ENCODE results near the gene IGLL5. TPM values are rescaled to one million over a fixed set of nuclear protein-coding genes. Genes with fewer than 3 reads are reported as not detected.

Gene IGLL5
- total RNA-seq, 1 donor from 2014 or later: not detected

- Mint-ChIP-seq H3K4me3 (ENCODE audit: unreplicated experiment) (no peak overlapping the region), H3K27me3 (ENCODE audit: unreplicated experiment) (peaks cover 5% of the 10 kb centered on the region), H3K27ac (ENCODE audit: unreplicated experiment) (no peak overlapping the region), H3K4me1 (ENCODE audit: unreplicated experiment) (peaks cover 3% of the 10 kb centered on the region), H3K36me3 (ENCODE audit: low read depth, unreplicated experiment) (no peaks in the 10 kb centered on the region), H3K9me3 (ENCODE audit: unreplicated experiment) (no peaks in the 10 kb centered on the region)
- no peak for TF ChIP-seq CTCF (IDR thresholded peaks at IDR 0.05; ENCODE audit: unreplicated experiment)
- DNase-seq (ENCODE audit: low spot score): no peak
Observed at GRCh38 chr22:22940961-22941605, 53.5 kb downstream of the IGLL5 start.

- Mint-ChIP-seq H3K27me3 (ENCODE audit: unreplicated experiment) (peaks cover 5% of the 10 kb centered on the region), H3K4me1 (ENCODE audit: unreplicated experiment) (peaks cover 3% of the 10 kb centered on the region), H3K36me3 (ENCODE audit: low read depth, unreplicated experiment) (no peaks in the 10 kb centered on the region), H3K9me3 (ENCODE audit: unreplicated experiment) (no peaks in the 10 kb centered on the region), H3K27ac (ENCODE audit: unreplicated experiment) (no peak overlapping the region), H3K4me3 (ENCODE audit: unreplicated experiment) (no peak overlapping the region)
- DNase-seq (ENCODE audit: low spot score): no peak
- TF ChIP-seq CTCF (IDR thresholded peaks at IDR 0.05; ENCODE audit: unreplicated experiment): no peak
Observed at GRCh38 chr22:22941831-22942510, 54.4 kb downstream of the IGLL5 start.

- peak; percentile 85 for TF ChIP-seq CTCF (IDR thresholded peaks at IDR 0.05; ENCODE audit: unreplicated experiment)
- Mint-ChIP-seq H3K9me3 (ENCODE audit: unreplicated experiment) (no peaks in the 10 kb centered on the region), H3K27ac (ENCODE audit: unreplicated experiment) (no peak overlapping the region), H3K4me1 (ENCODE audit: unreplicated experiment) (peaks cover 3% of the 10 kb centered on the region), H3K4me3 (ENCODE audit: unreplicated experiment) (no peak overlapping the region), H3K27me3 (ENCODE audit: unreplicated experiment) (peaks cover 5% of the 10 kb centered on the region), H3K36me3 (ENCODE audit: low read depth, unreplicated experiment) (no peaks in the 10 kb centered on the region)
- peak; percentile 81 for DNase-seq (ENCODE audit: low spot score)
Observed at GRCh38 chr22:22942511-22943329, 55.1 kb downstream of the IGLL5 start.

- peaks cover 3% of the 10 kb centered on the region for H3K4me1 Mint-ChIP-seq (ENCODE audit: unreplicated experiment)
- H3K27ac Mint-ChIP-seq (ENCODE audit: unreplicated experiment): no peak overlapping the region
- DNase-seq (ENCODE audit: low spot score): peak; percentile 3
- peaks cover 3% of the 10 kb centered on the region for H3K27me3 Mint-ChIP-seq (ENCODE audit: unreplicated experiment)
- no peak for TF ChIP-seq CTCF (IDR thresholded peaks at IDR 0.05; ENCODE audit: unreplicated experiment)
- no peaks in the 10 kb centered on the region for H3K36me3 Mint-ChIP-seq (ENCODE audit: low read depth, unreplicated experiment)
- H3K4me3 Mint-ChIP-seq (ENCODE audit: unreplicated experiment): no peak overlapping the region
- H3K9me3 Mint-ChIP-seq (ENCODE audit: unreplicated experiment): no peaks in the 10 kb centered on the region
Observed at GRCh38 chr22:22943521-22944267, 56.1 kb downstream of the IGLL5 start.

Data from endothelial cell (in vitro differentiated cells).